Measurements from ENCODE around the gene SIDT1.

Gene SIDT1

GRCh38 chr3:113602256-113602655 is 69.9 kb downstream of the SIDT1 start:
- Histone ChIP-seq H3K4me1 (ENCODE audit: control insufficient read depth, insufficient read depth, low read length) (no peaks in the 10 kb centered on the region), H3K36me3 (ENCODE audit: control insufficient read depth, insufficient read depth, low read length) (no peaks in the 10 kb centered on the region), H3K4me3 (ENCODE audit: low read length) (no peak overlapping the region), H3K27me3 (ENCODE audit: control insufficient read depth, insufficient read depth, low read length) (no peaks in the 10 kb centered on the region), H3K9me3 (ENCODE audit: control insufficient read depth, low read length) (no peaks in the 10 kb centered on the region), H3K9ac (ENCODE audit: low read length) (no peak overlapping the region)

- H3K9ac ChIP-seq (ENCODE audit: low read length): no peak overlapping the region
- H3K36me3 ChIP-seq (ENCODE audit: control insufficient read depth, insufficient read depth, low read length): no peaks in the 10 kb centered on the region
- H3K4me1 ChIP-seq (ENCODE audit: control insufficient read depth, insufficient read depth, low read length): no peaks in the 10 kb centered on the region
- H3K27me3 ChIP-seq (ENCODE audit: control insufficient read depth, insufficient read depth, low read length): no peaks in the 10 kb centered on the region
- no peak overlapping the region for H3K4me3 ChIP-seq (ENCODE audit: low read length)
- H3K9me3 ChIP-seq (ENCODE audit: control insufficient read depth, low read length): no peaks in the 10 kb centered on the region
These were observed 70.5 kb downstream of the SIDT1 start for GRCh38 chr3:113602836-113603235.

GRCh38 chr3:113606539-113607218 is 74.3 kb downstream of the SIDT1 start:
- Histone ChIP-seq H3K36me3 (ENCODE audit: control insufficient read depth, insufficient read depth, low read length) (no peaks in the 10 kb centered on the region), H3K9ac (ENCODE audit: low read length) (no peak overlapping the region), H3K4me3 (ENCODE audit: low read length) (no peak overlapping the region), H3K27me3 (ENCODE audit: control insufficient read depth, insufficient read depth, low read length) (no peaks in the 10 kb centered on the region), H3K4me1 (ENCODE audit: control insufficient read depth, insufficient read depth, low read length) (no peaks in the 10 kb centered on the region), H3K9me3 (ENCODE audit: control insufficient read depth, low read length) (no peaks in the 10 kb centered on the region)

- H3K9me3 ChIP-seq (ENCODE audit: control insufficient read depth, low read length): no peaks in the 10 kb centered on the region
- no peak overlapping the region for H3K4me3 ChIP-seq (ENCODE audit: low read length)
- no peaks in the 10 kb centered on the region for H3K36me3 ChIP-seq (ENCODE audit: control insufficient read depth, insufficient read depth, low read length)
- H3K9ac ChIP-seq (ENCODE audit: low read length): no peak overlapping the region
- no peaks in the 10 kb centered on the region for H3K27me3 ChIP-seq (ENCODE audit: control insufficient read depth, insufficient read depth, low read length)
- no peaks in the 10 kb centered on the region for H3K4me1 ChIP-seq (ENCODE audit: control insufficient read depth, insufficient read depth, low read length)
These were observed 74.9 kb downstream of the SIDT1 start for GRCh38 chr3:113607219-113607596.

GRCh38 chr3:113614402-113614801 is 82.0 kb downstream of the SIDT1 start:
- no peaks in the 10 kb centered on the region for H3K27me3 ChIP-seq (ENCODE audit: control insufficient read depth, insufficient read depth, low read length)
- H3K4me1 ChIP-seq (ENCODE audit: control insufficient read depth, insufficient read depth, low read length): no peaks in the 10 kb centered on the region
- no peak overlapping the region for H3K4me3 ChIP-seq (ENCODE audit: low read length)
- H3K36me3 ChIP-seq (ENCODE audit: control insufficient read depth, insufficient read depth, low read length): no peaks in the 10 kb centered on the region
- H3K9me3 ChIP-seq (ENCODE audit: control insufficient read depth, low read length): no peaks in the 10 kb centered on the region
- no peak overlapping the region for H3K9ac ChIP-seq (ENCODE audit: low read length)

- Histone ChIP-seq H3K4me3 (ENCODE audit: low read length) (no peak overlapping the region), H3K9me3 (ENCODE audit: control insufficient read depth, low read length) (no peaks in the 10 kb centered on the region), H3K36me3 (ENCODE audit: control insufficient read depth, insufficient read depth, low read length) (no peaks in the 10 kb centered on the region), H3K27me3 (ENCODE audit: control insufficient read depth, insufficient read depth, low read length) (no peaks in the 10 kb centered on the region), H3K4me1 (ENCODE audit: control insufficient read depth, insufficient read depth, low read length) (no peaks in the 10 kb centered on the region), H3K9ac (ENCODE audit: low read length) (no peak overlapping the region)
These were observed 83.6 kb downstream of the SIDT1 start for GRCh38 chr3:113615976-113616375.

DNA sequence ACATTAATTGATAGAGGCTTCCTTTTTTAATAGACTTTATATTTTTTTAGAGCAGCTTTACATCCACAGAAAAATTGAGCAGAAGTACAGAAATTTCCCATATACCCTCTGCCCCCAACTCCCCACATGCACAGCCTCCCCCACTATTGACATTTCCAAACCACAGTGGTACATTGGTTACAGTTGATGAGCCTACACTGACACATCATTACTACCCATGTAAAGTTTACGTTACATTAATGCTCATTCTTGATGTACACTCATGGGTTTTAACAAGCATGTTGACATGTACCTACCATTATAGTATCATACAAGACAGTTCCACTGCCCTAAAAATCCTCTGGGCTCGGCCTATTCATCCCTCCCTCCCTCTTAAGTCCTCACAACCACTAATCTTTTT is 85.4 kb downstream of the SIDT1 start:
- H3K4me3 ChIP-seq (ENCODE audit: low read length): no peak overlapping the region
- H3K4me1 ChIP-seq (ENCODE audit: control insufficient read depth, insufficient read depth, low read length): no peaks in the 10 kb centered on the region
- no peak overlapping the region for H3K9ac ChIP-seq (ENCODE audit: low read length)
- H3K9me3 ChIP-seq (ENCODE audit: control insufficient read depth, low read length): no peaks in the 10 kb centered on the region
- no peaks in the 10 kb centered on the region for H3K36me3 ChIP-seq (ENCODE audit: control insufficient read depth, insufficient read depth, low read length)
- no peaks in the 10 kb centered on the region for H3K27me3 ChIP-seq (ENCODE audit: control insufficient read depth, insufficient read depth, low read length)

DNA sequence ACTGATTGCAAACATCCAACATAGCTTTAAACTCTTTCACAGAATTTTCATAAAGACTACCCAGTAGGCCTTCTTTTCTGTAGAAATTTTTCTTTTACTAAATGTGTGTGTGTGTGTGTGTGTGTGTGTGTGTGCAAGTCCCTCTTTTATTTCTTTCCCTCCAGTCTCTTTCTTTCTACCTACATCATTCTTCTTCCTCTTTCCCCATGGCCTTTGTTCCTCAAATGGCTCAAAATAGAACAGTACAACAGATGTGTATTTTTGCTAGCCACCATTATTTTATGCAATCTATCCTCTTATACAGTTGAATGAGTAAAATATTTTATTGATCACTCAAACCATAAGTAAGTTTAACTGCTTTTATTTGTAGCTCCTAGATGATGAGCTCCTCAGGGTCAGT is 87.7 kb downstream of the SIDT1 start:
- H3K4me1 ChIP-seq (ENCODE audit: control insufficient read depth, insufficient read depth, low read length): no peaks in the 10 kb centered on the region
- no peak overlapping the region for H3K4me3 ChIP-seq (ENCODE audit: low read length)
- no peak overlapping the region for H3K9ac ChIP-seq (ENCODE audit: low read length)
- no peaks in the 10 kb centered on the region for H3K36me3 ChIP-seq (ENCODE audit: control insufficient read depth, insufficient read depth, low read length)
- no peaks in the 10 kb centered on the region for H3K27me3 ChIP-seq (ENCODE audit: control insufficient read depth, insufficient read depth, low read length)
- H3K9me3 ChIP-seq (ENCODE audit: control insufficient read depth, low read length): no peaks in the 10 kb centered on the region

GRCh38 chr3:113623324-113623723 is 91.0 kb downstream of the SIDT1 start:
- no peak overlapping the region for H3K9ac ChIP-seq (ENCODE audit: low read length)
- H3K27me3 ChIP-seq (ENCODE audit: control insufficient read depth, insufficient read depth, low read length): no peaks in the 10 kb centered on the region
- no peaks in the 10 kb centered on the region for H3K9me3 ChIP-seq (ENCODE audit: control insufficient read depth, low read length)
- H3K4me1 ChIP-seq (ENCODE audit: control insufficient read depth, insufficient read depth, low read length): no peaks in the 10 kb centered on the region
- no peak overlapping the region for H3K4me3 ChIP-seq (ENCODE audit: low read length)
- no peaks in the 10 kb centered on the region for H3K36me3 ChIP-seq (ENCODE audit: control insufficient read depth, insufficient read depth, low read length)

- Histone ChIP-seq H3K9me3 (ENCODE audit: control insufficient read depth, low read length) (no peaks in the 10 kb centered on the region), H3K4me1 (ENCODE audit: control insufficient read depth, insufficient read depth, low read length) (no peaks in the 10 kb centered on the region), H3K4me3 (ENCODE audit: low read length) (no peak overlapping the region), H3K27me3 (ENCODE audit: control insufficient read depth, insufficient read depth, low read length) (no peaks in the 10 kb centered on the region), H3K36me3 (ENCODE audit: control insufficient read depth, insufficient read depth, low read length) (no peaks in the 10 kb centered on the region), H3K9ac (ENCODE audit: low read length) (no peak overlapping the region)
These were observed 91.5 kb downstream of the SIDT1 start for GRCh38 chr3:113623811-113624210.

DNA sequence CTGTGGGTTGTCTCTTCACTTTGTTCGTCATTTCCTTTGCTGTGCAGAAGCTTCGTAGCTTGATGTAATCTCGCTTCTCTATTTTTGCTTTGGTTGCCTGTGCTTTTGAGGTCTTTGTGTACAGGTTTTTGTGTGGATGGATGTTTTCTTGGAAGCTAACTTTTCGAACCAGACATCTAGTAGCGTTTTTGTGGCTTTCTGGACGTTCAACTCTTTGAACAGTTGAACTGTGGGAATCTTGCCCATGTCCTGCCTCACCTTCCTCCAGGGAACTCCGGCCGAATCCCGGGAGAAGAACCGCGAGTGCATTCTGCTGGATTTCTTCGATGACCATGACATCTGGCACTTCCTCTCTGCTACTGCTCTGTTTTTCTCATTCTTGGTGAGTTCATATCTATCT is 93.5 kb downstream of the SIDT1 start:
- no peaks in the 10 kb centered on the region for H3K9me3 ChIP-seq (ENCODE audit: control insufficient read depth, low read length)
- H3K27me3 ChIP-seq (ENCODE audit: control insufficient read depth, insufficient read depth, low read length): no peaks in the 10 kb centered on the region
- no peak overlapping the region for H3K9ac ChIP-seq (ENCODE audit: low read length)
- no peaks in the 10 kb centered on the region for H3K4me1 ChIP-seq (ENCODE audit: control insufficient read depth, insufficient read depth, low read length)
- no peak overlapping the region for H3K4me3 ChIP-seq (ENCODE audit: low read length)
- no peaks in the 10 kb centered on the region for H3K36me3 ChIP-seq (ENCODE audit: control insufficient read depth, insufficient read depth, low read length)

DNA sequence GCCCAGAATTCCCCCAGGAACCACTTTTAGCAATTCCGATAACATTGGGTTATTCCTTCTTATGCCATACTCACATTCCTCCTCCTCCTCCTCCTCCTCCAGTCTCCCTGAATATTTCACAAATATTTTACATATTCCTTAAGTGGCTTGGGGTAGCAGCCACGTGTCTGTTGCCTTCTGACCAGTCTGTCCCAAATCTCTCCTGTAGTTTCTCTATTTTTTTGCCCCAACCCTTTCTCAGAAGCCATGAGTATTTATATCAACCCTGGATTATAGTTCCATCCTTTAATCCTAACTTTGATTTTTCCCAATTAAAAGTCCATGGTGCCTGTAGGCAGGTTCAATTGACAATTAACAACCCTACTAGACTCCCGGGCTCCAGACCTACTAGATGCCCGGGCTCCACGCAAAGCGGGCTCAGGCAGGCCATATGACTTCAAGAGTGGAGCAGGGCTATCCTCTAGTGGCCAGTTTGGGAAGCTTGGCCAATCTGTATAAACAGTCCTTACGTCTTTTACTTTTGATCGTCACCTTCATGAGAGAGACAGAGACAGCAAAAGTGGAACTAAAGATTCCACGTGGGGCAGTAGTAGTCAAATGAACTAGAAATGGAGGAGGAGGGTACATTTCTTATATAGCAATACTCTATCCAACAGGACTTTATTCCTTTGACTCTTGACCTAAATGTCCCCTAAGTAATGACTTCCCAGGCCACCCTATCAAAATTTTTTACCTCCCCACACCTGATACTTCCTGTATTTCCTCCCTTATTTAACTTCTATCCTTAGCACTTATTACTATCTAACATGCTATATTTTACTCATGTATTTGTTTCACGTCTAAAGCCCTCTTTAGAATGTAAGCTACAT is 94.4 kb downstream of the SIDT1 start:
- H3K9ac ChIP-seq (ENCODE audit: low read length): no peak overlapping the region
- no peaks in the 10 kb centered on the region for H3K4me1 ChIP-seq (ENCODE audit: control insufficient read depth, insufficient read depth, low read length)
- H3K27me3 ChIP-seq (ENCODE audit: control insufficient read depth, insufficient read depth, low read length): no peaks in the 10 kb centered on the region
- no peaks in the 10 kb centered on the region for H3K9me3 ChIP-seq (ENCODE audit: control insufficient read depth, low read length)
- H3K36me3 ChIP-seq (ENCODE audit: control insufficient read depth, insufficient read depth, low read length): no peaks in the 10 kb centered on the region
- H3K4me3 ChIP-seq (ENCODE audit: low read length): no peak overlapping the region
